HEK293 (cell line): ENCODE results near the gene PEF1.

Experiments
- CTCF ChIP-seq: fragments of 450-650 bp; formaldehyde crosslinking; IDR thresholded peaks from 2 replicates; pipeline ENCODE4 v1.5.1; 2016; ENCODE audit warnings: missing biosample characterization, missing genetic modification characterization
- IKZF3 ChIP-seq: fragments of 450-650 bp; IDR thresholded peaks from 2 replicates; pipeline ENCODE4 v1.5.0; 2018; ENCODE audit warnings: missing biosample characterization, mild to moderate bottlenecking, missing genetic modification characterization, moderate library complexity
- ZNF10 ChIP-seq: fragments of 450-650 bp; formaldehyde crosslinking; IDR thresholded peaks from 2 replicates; pipeline ENCODE4 v1.5.1; 2017; ENCODE audit warnings: missing biosample characterization, missing genetic modification characterization
- ZNF600 ChIP-seq: fragments of 450-650 bp; formaldehyde crosslinking; IDR thresholded peaks from 2 replicates; pipeline ENCODE4 v1.5.1; 2016; ENCODE audit warnings: missing biosample characterization, missing genetic modification characterization
- ZNF645 ChIP-seq: fragments of 450-650 bp; formaldehyde crosslinking; IDR thresholded peaks from 2 replicates; pipeline ENCODE4; 2016; ENCODE audit warnings: missing biosample characterization, missing genetic modification characterization
- ZNF837 ChIP-seq: fragments of 450-650 bp; formaldehyde crosslinking; IDR thresholded peaks from 2 replicates; pipeline ENCODE4 v1.5.1; 2016; ENCODE audit warnings: missing biosample characterization, missing genetic modification characterization

- TF ChIP-seq ZNF10 (tag by site-specific recombination), result no peak
- no peak for TF ChIP-seq ZNF837 (tag by site-specific recombination)
- no peak for TF ChIP-seq ZNF600 (tag by site-specific recombination)
- no peak for TF ChIP-seq IKZF3
- no peak for TF ChIP-seq ZNF645 (tag by site-specific recombination)
- TF ChIP-seq CTCF (tag by site-specific recombination), result no peak
Observed at GRCh38 chr1:31580891-31581603, 63.6 kb downstream of the PEF1 start.
